CD4-positive, alpha-beta T cell (primary cell): Measurements from ENCODE around the gene TGFBR2. TPM values are rescaled to one million over a fixed set of nuclear protein-coding genes. Genes with fewer than 3 reads are reported as not detected.
A peak's percentile ranks its signal among the peaks of the same experiment; 100 is the strongest.

Source experiments
- ATAC-seq: fragments of 200-7000 bp; cut with Tn5 transposase; one replicate; pipeline ENCODE4 v1.10.0; 2022; ENCODE audit warnings: mild to moderate bottlenecking; ENCODE audit not compliant: poor library complexity
- CTCF ChIA-PET: fragments of 350-600 bp; sonication (Branson Sonifier 250); formaldehyde crosslinking; loops from one replicate; lab custom pipeline; 2021; ENCODE audit warnings: antibody characterized with exemption, inconsistent platforms; lab: Charles Lee
- POLR2A ChIA-PET: fragments of 350-600 bp; sonication (Branson Sonifier 250); formaldehyde crosslinking; loops from one replicate; lab custom pipeline; 2021; ENCODE audit warnings: antibody characterized with exemption, inconsistent platforms; lab: Charles Lee
- DNase-seq, 14 experiments: peaks; one replicate each; pipeline ENCODE4 v3.0.0-alpha.2; 2013 to 2020; ENCODE audit warnings: mixed read lengths in 2 of 14
- H3K27ac ChIP-seq, 2 donors: one replicate each; pipeline versions ENCODE4 v1.5.1 to v1.7.0; 2013; ENCODE audit warnings: low read length in 2 of 2, low read depth in 1 of 2, mild to moderate bottlenecking in 1 of 2
- H3K27me3 ChIP-seq, 2 experiments: 1 replicate in 1 of 2; 2 replicates in 1 of 2; pipeline versions ENCODE4 v1.6.1 to v1.7.0; 2013; ENCODE audit warnings: low read length in 2 of 2, control low read depth in 1 of 2, mild to moderate bottlenecking in 1 of 2, moderate library complexity in 1 of 2; ENCODE audit not compliant: insufficient read depth in 2 of 2, control insufficient read depth in 1 of 2
- H3K36me3 ChIP-seq: one replicate; pipeline ENCODE4 v1.6.1; 2013; ENCODE audit warnings: low read length, control low read depth; ENCODE audit not compliant: insufficient read depth
- H3K4me1 ChIP-seq: one replicate; pipeline ENCODE4 v1.6.1; 2013; ENCODE audit warnings: low read length, control low read depth; ENCODE audit not compliant: insufficient read depth
- H3K4me3 ChIP-seq: one replicate; pipeline ENCODE4 v1.5.1; 2013; ENCODE audit warnings: mild to moderate bottlenecking, low read length, moderate library complexity
- H3K9me3 ChIP-seq, 2 experiments: 1 replicate in 1 of 2; 2 replicates in 1 of 2; pipeline versions ENCODE4 v1.6.1 to v1.7.0; 2013; ENCODE audit warnings: low read length in 2 of 2, mild to moderate bottlenecking in 2 of 2, control low read depth in 1 of 2, moderate library complexity in 1 of 2; ENCODE audit not compliant: control insufficient read depth in 1 of 2, insufficient read depth in 1 of 2
- H3K27ac Mint-ChIP-seq: one replicate; pipeline ENCODE4 v1.8.0; 2020; ENCODE audit warnings: mixed read lengths
- H3K27me3 Mint-ChIP-seq: one replicate; pipeline ENCODE4 v1.8.0; 2021; ENCODE audit warnings: mixed read lengths
- H3K36me3 Mint-ChIP-seq: one replicate; pipeline ENCODE4 v1.8.0; 2021; ENCODE audit warnings: low read depth, mixed read lengths
- H3K4me1 Mint-ChIP-seq: one replicate; pipeline ENCODE4 v1.8.0; 2021; ENCODE audit warnings: low read depth, mixed read lengths
- H3K4me3 Mint-ChIP-seq: one replicate; pipeline ENCODE4 v1.8.0; 2020; ENCODE audit warnings: mild to moderate bottlenecking, mixed read lengths
- H3K9me3 Mint-ChIP-seq: one replicate; pipeline ENCODE4 v1.8.0; 2020; ENCODE audit warnings: mixed read lengths
- CTCF ChIP-seq: fragments of 200-600 bp; IDR thresholded peaks from one replicate; pipeline ENCODE4 v1.8.0; 2022; ENCODE audit warnings: antibody characterized with exemption, mild to moderate bottlenecking
- intact Hi-C, 2 experiments: fragments of 100-400 bp; cut with DNase I in 1 of 2; cut with micrococcal nuclease in 1 of 2; formaldehyde crosslinking; loops; one replicate each; pipeline versions ENCODE4 v1.15.1 to v1.9.0; 2023 to 2025; cut with DNase I, micrococcal nuclease
- total RNA-seq, 174 experiments: library from RNA in 2 of 174; stranded (reverse) in 2 of 174; gene quantifications; one replicate each; pipeline ENCODE4 v1.2.3 and lab custom pipeline; 2021 to 2026

Gene TGFBR2
- total RNA-seq, 2 experiments from 2014 or later: 203 to 205 TPM

GRCh38 chr3:30613133-30613825, 6.9 kb downstream of the TGFBR2 start:
- no peaks in the 10 kb centered on the region for H3K9me3 ChIP-seq
- peaks cover 46% of the 10 kb centered on the region for H3K4me1 ChIP-seq
- CTCF ChIA-PET: interaction anchor here (0.7 to 2.6 kb wide), 3 partner anchors 15 to 178 kb away, joined by 3 to 10 read pairs (median 3); no protein-coding TSS in a partner anchor
- Mint-ChIP-seq H3K4me3 (peak overlapping the region; percentile 97), H3K4me1 (peaks cover 84% of the 10 kb centered on the region), H3K36me3 (peaks cover 86% of the 10 kb centered on the region), H3K9me3 (no peaks in the 10 kb centered on the region), H3K27ac (peak overlapping the region; percentile 96), H3K27me3 (no peaks in the 10 kb centered on the region)
- TF ChIP-seq CTCF: no peak
- ATAC-seq (no peak), DNase-seq (no peak)
- peak overlapping the region; percentile 55 to 60 for H3K27ac ChIP-seq
- H3K27me3 ChIP-seq: no peaks in the 10 kb centered on the region
- peak overlapping the region; percentile 73 for H3K4me3 ChIP-seq
- POLR2A ChIA-PET: interaction anchor here (0.5 to 8.9 kb wide), 14 partner anchors 9 to 1493 kb away, joined by 3 to 176 read pairs (median 4); partner anchors contain the start of gene STT3B
- H3K36me3 ChIP-seq: no peaks in the 10 kb centered on the region
- intact Hi-C loops: loop anchor here in 1 of 2 experiments (2.0 kb wide), 1 partner anchor 14 kb away; no protein-coding TSS in a partner anchor

GRCh38 chr3:30614373-30614772, 8.0 kb downstream of the TGFBR2 start:
- Mint-ChIP-seq H3K4me3 (peak overlapping the region; percentile 97), H3K9me3 (no peaks in the 10 kb centered on the region), H3K4me1 (peaks cover 95% of the 10 kb centered on the region), H3K27ac (peak overlapping the region; percentile 96), H3K27me3 (no peaks in the 10 kb centered on the region), H3K36me3 (peaks cover 86% of the 10 kb centered on the region)
- H3K4me3 ChIP-seq: peak overlapping the region; percentile 73
- no peaks in the 10 kb centered on the region for H3K27me3 ChIP-seq
- DNase-seq: no peak
- ChIA-PET POLR2A (interaction anchor here (0.6 to 8.9 kb wide), 6 partner anchors 8 to 957 kb away, joined by 4 to 176 read pairs (median 13); no protein-coding TSS in a partner anchor), CTCF (interaction anchor here (2.6 kb wide), 1 partner anchor 14 kb away, joined by 10 read pairs; no protein-coding TSS in a partner anchor)
- H3K36me3 ChIP-seq: peaks cover 3% of the 10 kb centered on the region
- TF ChIP-seq CTCF: no peak
- peaks cover 52% of the 10 kb centered on the region for H3K4me1 ChIP-seq
- peak overlapping the region; percentile 42 to 55 for H3K27ac ChIP-seq
- no peaks in the 10 kb centered on the region for H3K9me3 ChIP-seq
- no peak for ATAC-seq
- intact Hi-C loops: loop anchor here in 1 of 2 experiments (1.0 kb wide), 1 partner anchor 8 kb away; the partner anchor contains the start of gene TGFBR2

- no peaks in the 10 kb centered on the region for H3K27me3 ChIP-seq
- no peak for DNase-seq
- Mint-ChIP-seq H3K9me3 (no peaks in the 10 kb centered on the region), H3K27ac (peak overlapping the region; percentile 96), H3K4me1 (peaks cover 95% of the 10 kb centered on the region), H3K4me3 (peak overlapping the region; percentile 97), H3K36me3 (peaks cover 86% of the 10 kb centered on the region), H3K27me3 (no peaks in the 10 kb centered on the region)
- POLR2A ChIA-PET: interaction anchor here (1.0 to 6.9 kb wide), 8 partner anchors 8 to 50 kb away, joined by 3 to 80 read pairs (median 17); partner anchors contain the start of gene TGFBR2
- CTCF ChIA-PET: interaction anchor here (1.0 to 2.6 kb wide), 6 partner anchors 8 to 44 kb away, joined by 3 to 10 read pairs (median 4); partner anchors contain the start of gene TGFBR2
- TF ChIP-seq CTCF: no peak
- H3K9me3 ChIP-seq: no peaks in the 10 kb centered on the region
- intact Hi-C loops: loop anchor here (1.0 to 5.0 kb wide), 2 partner anchors 9 to 293 kb away; partner anchors contain the start of gene TGFBR2 (in 1 of the 2)
- H3K36me3 ChIP-seq: peaks cover 6% of the 10 kb centered on the region
- H3K4me3 ChIP-seq: peak overlapping the region; percentile 73
- ATAC-seq: no peak
- peaks cover 58% of the 10 kb centered on the region for H3K4me1 ChIP-seq
- H3K27ac ChIP-seq: peak overlapping the region; percentile 5 to 42
These were observed 8.5 kb downstream of the TGFBR2 start for GRCh38 chr3:30614943-30615342.
